Lung (tissue), 16 donors: ENCODE measurements around the gene CCNC. TPM values are rescaled to one million over a fixed set of nuclear protein-coding genes. Genes with fewer than 3 reads are reported as not detected.

Source experiments
- ATAC-seq: fragments of 200-7000 bp; cut with Tn5 transposase; one replicate; pipeline ENCODE4 v1.9.1; 2020; ENCODE audit warnings: moderate number of reproducible peaks; ENCODE audit not compliant: insufficient read depth, low FRiP score
- DNase-seq, 3 donors: peaks; one replicate each; pipeline ENCODE4 v3.0.0-alpha.2; 2013 to 2017
- H3K27ac ChIP-seq, 2 donors: one replicate each; pipeline ENCODE4 v1.5.1; 2013; ENCODE audit warnings: mild to moderate bottlenecking in 2 of 2, moderate library complexity in 2 of 2, control low read depth in 1 of 2, inconsistent platforms in 1 of 2, low read depth in 1 of 2, low read length in 1 of 2
- H3K27me3 ChIP-seq, 3 donors: one replicate each; pipeline ENCODE4 v1.5.1; 2013; ENCODE audit warnings: low read length in 2 of 3; ENCODE audit not compliant: control insufficient read depth in 3 of 3, insufficient read depth in 3 of 3
- H3K36me3 ChIP-seq, 4 donors: one replicate each; pipeline ENCODE4 v1.5.1; 2013; ENCODE audit warnings: low read length in 4 of 4, mild to moderate bottlenecking in 1 of 4, moderate library complexity in 1 of 4; ENCODE audit not compliant: control insufficient read depth in 4 of 4, insufficient read depth in 4 of 4
- H3K4me1 ChIP-seq, 5 donors: one replicate each; pipeline ENCODE4 v1.5.1; 2013; ENCODE audit warnings: low read length in 5 of 5, mild to moderate bottlenecking in 2 of 5, moderate library complexity in 1 of 5; ENCODE audit not compliant: control insufficient read depth in 5 of 5, insufficient read depth in 5 of 5
- H3K4me3 ChIP-seq: one replicate; pipeline ENCODE4 v1.5.1; 2013; ENCODE audit warnings: mild to moderate bottlenecking, control low read depth, moderate library complexity
- H3K9ac ChIP-seq, 2 donors: one replicate each; pipeline ENCODE4 v1.5.1; 2013; ENCODE audit warnings: low read length in 2 of 2, control low read depth in 1 of 2; ENCODE audit not compliant: insufficient read depth in 1 of 2
- H3K9me3 ChIP-seq, 4 donors: one replicate each; pipeline ENCODE4 v1.5.1; 2013; ENCODE audit warnings: low read length in 3 of 4, mild to moderate bottlenecking in 1 of 4, moderate library complexity in 1 of 4; ENCODE audit not compliant: control insufficient read depth in 4 of 4, insufficient read depth in 3 of 4
- CTCF ChIP-seq: IDR thresholded peaks from 2 replicates; pipeline ENCODE4 v1.5.1; 2012; ENCODE audit warnings: mild to moderate bottlenecking; ENCODE audit errors: control extremely low read depth, extremely low read depth
- WGBS, 2 donors: extraction: QIAGEN DNeasy Blood & Tissue Kit; methylation state at CpG; one replicate each; pipeline ENCODE4 v1.1.7; 2013; 5-methylcytosine and 5-hydroxymethylcytosine counted together
- long read RNA-seq, 5 donors: transcript quantifications; one replicate each; lab custom pipeline, GENCODE V29; 2026
- polyA plus RNA-seq, 2 donors: library from polyadenylated mRNA; stranded (reverse); fragments of 200-250 nt; gene quantifications; one replicate each; pipeline ENCODE4 v1.2.1, GENCODE V29; 2013
- total RNA-seq, 2 donors: library from RNA; depleted of rRNA in 1 of 2; stranded (reverse); fragments of >200 nt in 1 of 2; gene quantifications; one replicate each; pipeline ENCODE4 v1.2.1, GENCODE V29; 2014 to 2021
- donor health status: control.
- donor health status: control.
- donor health status: Bipolar disorder and iron deficiency.
- donor health status: healthy.
- donor health status: DM: yes; HTN: yes; CAD: no.

The CCNC gene
- total RNA-seq (10 to 100 TPM; 46.4 to 68.0 TPM), polyA plus RNA-seq (10 to 100 TPM; 26.7 to 30.0 TPM)
- long read RNA-seq, donor 1, transcript CCNC-210 (12 exons, 2,473 nt) = major isoform, 15 of 25 reads
- long read RNA-seq, donor 1, partial matches to known transcripts = 5 of 25 reads
- long read RNA-seq, donor 1, other reads (novel, unspliced or antisense) = 0 of 25 reads
- long read RNA-seq, donor 2, transcript CCNC-210 (12 exons, 2,473 nt) = major isoform, 6 of 9 reads
- long read RNA-seq, donor 2, partial matches to known transcripts = 0 of 9 reads
- long read RNA-seq, donor 2, other reads (novel, unspliced or antisense) = 0 of 9 reads
- long read RNA-seq, donor 3, transcript CCNC-210 (12 exons, 2,473 nt) = major isoform, 8 of 12 reads
- long read RNA-seq, donor 3, partial matches to known transcripts = 0 of 12 reads
- long read RNA-seq, donor 3, other reads (novel, unspliced or antisense) = 0 of 12 reads
- long read RNA-seq, donor 4, partial matches to known transcripts = 0 of 9 reads
- long read RNA-seq, donor 4, other reads (novel, unspliced or antisense) = 0 of 9 reads
- long read RNA-seq, donor 5, transcript CCNC-210 (12 exons, 2,473 nt) = major isoform, 17 of 29 reads
- long read RNA-seq, donor 5, partial matches to known transcripts = 0 of 29 reads
- long read RNA-seq, donor 5, other reads (novel, unspliced or antisense) = 6 of 29 reads

GRCh38 chr6:99568103-99568933, at the start of gene CCNC:
TSS of gene CCNC (minus strand) at chr6:99568660. CDS start at chr6:99568527, 133 bp downstream.
- H3K36me3 ChIP-seq = peaks cover 0 to 4% (median 0%) of the 10 kb centered on the region in 4 donors
- H3K27me3 ChIP-seq = no peaks in the 10 kb centered on the region
- H3K27ac ChIP-seq = peak within 1 kb of the TSS; percentile 83 to 87
- peak; percentile 97 to 98 (median 98) for DNase-seq
- H3K4me3 ChIP-seq = peak within 1 kb of the TSS; percentile 81
- H3K9ac ChIP-seq = peak within 1 kb of the TSS; percentile 89 to 95
- peak; percentile 99 for ATAC-seq
- WGBS, 2 donors = 0 to 1% methylated on average over 63 to 64 of the region's 64 CpGs
- H3K4me1 ChIP-seq = peaks cover 0 to 9% (median 5%) of the 10 kb centered on the region in 5 donors
- no peak for TF ChIP-seq CTCF
- H3K9me3 ChIP-seq = no peaks in the 10 kb centered on the region

DNA sequence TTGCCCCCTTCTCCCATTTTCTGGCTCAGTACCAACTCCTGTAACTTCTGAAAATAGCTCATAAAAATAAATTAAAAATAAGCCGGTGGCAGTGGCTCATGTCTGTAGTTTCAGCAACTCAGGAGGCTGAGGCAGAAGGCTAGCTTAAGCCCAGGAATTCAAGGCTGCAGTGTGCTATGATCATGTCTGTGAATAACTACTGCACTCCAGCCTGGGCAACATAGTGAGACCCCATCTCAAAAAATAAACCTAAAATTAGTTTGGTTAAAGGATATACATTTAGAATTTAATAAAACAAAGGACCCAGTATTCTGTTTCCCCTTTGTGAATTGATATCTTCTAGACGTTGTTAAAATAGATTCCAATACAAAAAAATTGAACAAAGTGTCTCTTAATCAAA, 48.7 kb upstream of the CCNC start:
- 56 to 70% methylated on average over 2 of the region's 2 CpGs for WGBS, 2 donors
- Histone ChIP-seq H3K4me3 (no peak overlapping the region), H3K27me3 (peaks cover 12 to 89% (median 83%) of the 10 kb centered on the region in 3 donors), H3K4me1 (peaks cover 0 to 19% (median 4%) of the 10 kb centered on the region in 5 donors), H3K9me3 (peaks cover 0 to 21% (median 0%) of the 10 kb centered on the region in 4 donors), H3K27ac (no peak overlapping the region), H3K9ac (no peak overlapping the region), H3K36me3 (no peaks in the 10 kb centered on the region)
- DNase-seq (no peak), ATAC-seq (no peak)
- no peak for TF ChIP-seq CTCF

- H3K36me3 ChIP-seq = no peaks in the 10 kb centered on the region
- H3K4me1 ChIP-seq = peaks cover 0 to 19% (median 4%) of the 10 kb centered on the region in 5 donors
- DNase-seq (peak; percentile 40 to 47 (median 44)), ATAC-seq (no peak)
- peaks cover 4 to 91% (median 88%) of the 10 kb centered on the region in 3 donors for H3K27me3 ChIP-seq
- H3K9me3 ChIP-seq = peaks cover 0 to 21% (median 0%) of the 10 kb centered on the region in 4 donors
- TF ChIP-seq CTCF = no peak
- H3K27ac ChIP-seq = no peak overlapping the region
- H3K4me3 ChIP-seq = no peak overlapping the region
- no peak overlapping the region for H3K9ac ChIP-seq
- WGBS, 2 donors = 4 to 5% methylated on average over 55 of the region's 55 CpGs
These were observed 46.1 kb upstream of the CCNC start for GRCh38 chr6:99614430-99615186.
